Glutamatergic neuron (in vitro differentiated cells): Measurements from ENCODE around the gene EMC8. TPM values are rescaled to one million over a fixed set of nuclear protein-coding genes. Genes with fewer than 3 reads are reported as not detected.

ENCODE experiments used
- DNase-seq: peaks from one replicate; pipeline ENCODE4 v3.0.0; 2022
- H3K27ac Mint-ChIP-seq: one replicate; pipeline ENCODE4 v1.8.0; 2020; ENCODE audit warnings: mild to moderate bottlenecking, mixed read lengths, inconsistent platforms; ENCODE audit not compliant: unreplicated experiment
- H3K27me3 Mint-ChIP-seq: one replicate; pipeline ENCODE4 v1.8.0; 2020; ENCODE audit warnings: mild to moderate bottlenecking, moderate library complexity, mixed read lengths, inconsistent platforms; ENCODE audit not compliant: unreplicated experiment
- H3K36me3 Mint-ChIP-seq: one replicate; pipeline ENCODE4 v1.8.0; 2020; ENCODE audit warnings: mild to moderate bottlenecking, mixed read lengths, inconsistent platforms; ENCODE audit not compliant: unreplicated experiment
- H3K4me1 Mint-ChIP-seq: one replicate; pipeline ENCODE4 v1.8.0; 2020; ENCODE audit warnings: mild to moderate bottlenecking, low read depth, mixed read lengths, inconsistent platforms; ENCODE audit not compliant: unreplicated experiment
- H3K4me3 Mint-ChIP-seq: one replicate; pipeline ENCODE4 v1.8.0; 2020; ENCODE audit warnings: mild to moderate bottlenecking, mixed read lengths, inconsistent platforms; ENCODE audit not compliant: unreplicated experiment
- H3K9me3 Mint-ChIP-seq: one replicate; pipeline ENCODE4 v1.8.0; 2020; ENCODE audit warnings: mild to moderate bottlenecking, moderate library complexity, mixed read lengths, inconsistent platforms; ENCODE audit not compliant: unreplicated experiment
- total RNA-seq: library from RNA; stranded (reverse); fragmentation: NEBNext Ultra II Directional; extraction: Animal tissue kit (Norgen Biotek cat#: 25700); gene quantifications from one replicate; pipeline ENCODE4 v1.2.1, GENCODE V29; 2021; ENCODE audit not compliant: unreplicated experiment
- TF ChIP-seq, protein P1 (sequence below): fragments of 200-600 bp; sonication (generic); IDR thresholded peaks from one replicate; pipeline ENCODE4 v1.5.0; 2021; ENCODE audit not compliant: partially characterized antibody, unreplicated experiment

EMC8 gene
- total RNA-seq, 1 donor from 2014 or later = 34.2 TPM

DNA sequence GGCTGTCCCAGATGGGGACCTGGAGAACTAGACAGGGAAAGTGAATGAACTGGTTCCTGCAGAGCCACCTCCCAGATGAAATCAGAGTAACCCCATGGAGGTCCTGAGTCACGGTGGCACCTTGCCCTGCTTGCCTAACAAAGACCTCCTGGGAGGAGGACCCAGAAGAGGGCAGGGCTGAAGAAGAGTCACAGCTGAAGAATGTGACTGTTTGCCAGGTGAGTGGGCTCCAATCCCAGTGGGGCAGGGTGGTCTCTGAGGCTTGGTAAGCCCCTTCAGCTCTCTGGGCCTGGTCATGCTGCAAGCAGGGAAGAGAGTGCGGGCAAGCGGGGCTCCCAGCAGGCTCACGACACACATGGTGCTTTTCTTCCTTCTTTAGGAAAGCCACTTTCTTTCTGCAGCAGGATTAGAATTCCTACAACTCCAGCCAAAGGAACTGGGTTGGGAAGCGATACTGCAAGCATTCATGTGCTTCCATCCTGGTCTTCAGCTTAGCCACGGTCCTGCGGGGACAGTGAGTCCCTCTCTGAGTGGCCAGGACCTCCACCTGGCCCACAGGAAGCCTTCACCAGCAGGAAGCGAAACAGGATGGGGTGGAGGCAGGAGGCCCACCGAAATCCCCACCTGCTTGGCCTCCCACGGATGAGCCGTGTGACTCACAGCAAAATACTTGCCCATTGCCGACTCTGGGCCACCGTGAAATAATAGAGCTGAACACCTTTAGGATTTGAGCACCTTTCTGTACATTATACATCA is 52.7 kb downstream of the EMC8 start:
- Mint-ChIP-seq H3K9me3 (no peaks in the 10 kb centered on the region), H3K27ac (no peak overlapping the region), H3K4me3 (no peak overlapping the region), H3K36me3 (no peaks in the 10 kb centered on the region), H3K4me1 (peaks cover 2% of the 10 kb centered on the region), H3K27me3 (peaks cover 1% of the 10 kb centered on the region)
- TF ChIP-seq, protein P1, sequence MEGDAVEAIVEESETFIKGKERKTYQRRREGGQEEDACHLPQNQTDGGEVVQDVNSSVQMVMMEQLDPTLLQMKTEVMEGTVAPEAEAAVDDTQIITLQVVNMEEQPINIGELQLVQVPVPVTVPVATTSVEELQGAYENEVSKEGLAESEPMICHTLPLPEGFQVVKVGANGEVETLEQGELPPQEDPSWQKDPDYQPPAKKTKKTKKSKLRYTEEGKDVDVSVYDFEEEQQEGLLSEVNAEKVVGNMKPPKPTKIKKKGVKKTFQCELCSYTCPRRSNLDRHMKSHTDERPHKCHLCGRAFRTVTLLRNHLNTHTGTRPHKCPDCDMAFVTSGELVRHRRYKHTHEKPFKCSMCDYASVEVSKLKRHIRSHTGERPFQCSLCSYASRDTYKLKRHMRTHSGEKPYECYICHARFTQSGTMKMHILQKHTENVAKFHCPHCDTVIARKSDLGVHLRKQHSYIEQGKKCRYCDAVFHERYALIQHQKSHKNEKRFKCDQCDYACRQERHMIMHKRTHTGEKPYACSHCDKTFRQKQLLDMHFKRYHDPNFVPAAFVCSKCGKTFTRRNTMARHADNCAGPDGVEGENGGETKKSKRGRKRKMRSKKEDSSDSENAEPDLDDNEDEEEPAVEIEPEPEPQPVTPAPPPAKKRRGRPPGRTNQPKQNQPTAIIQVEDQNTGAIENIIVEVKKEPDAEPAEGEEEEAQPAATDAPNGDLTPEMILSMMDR = no peak
- no peak for DNase-seq

DNA sequence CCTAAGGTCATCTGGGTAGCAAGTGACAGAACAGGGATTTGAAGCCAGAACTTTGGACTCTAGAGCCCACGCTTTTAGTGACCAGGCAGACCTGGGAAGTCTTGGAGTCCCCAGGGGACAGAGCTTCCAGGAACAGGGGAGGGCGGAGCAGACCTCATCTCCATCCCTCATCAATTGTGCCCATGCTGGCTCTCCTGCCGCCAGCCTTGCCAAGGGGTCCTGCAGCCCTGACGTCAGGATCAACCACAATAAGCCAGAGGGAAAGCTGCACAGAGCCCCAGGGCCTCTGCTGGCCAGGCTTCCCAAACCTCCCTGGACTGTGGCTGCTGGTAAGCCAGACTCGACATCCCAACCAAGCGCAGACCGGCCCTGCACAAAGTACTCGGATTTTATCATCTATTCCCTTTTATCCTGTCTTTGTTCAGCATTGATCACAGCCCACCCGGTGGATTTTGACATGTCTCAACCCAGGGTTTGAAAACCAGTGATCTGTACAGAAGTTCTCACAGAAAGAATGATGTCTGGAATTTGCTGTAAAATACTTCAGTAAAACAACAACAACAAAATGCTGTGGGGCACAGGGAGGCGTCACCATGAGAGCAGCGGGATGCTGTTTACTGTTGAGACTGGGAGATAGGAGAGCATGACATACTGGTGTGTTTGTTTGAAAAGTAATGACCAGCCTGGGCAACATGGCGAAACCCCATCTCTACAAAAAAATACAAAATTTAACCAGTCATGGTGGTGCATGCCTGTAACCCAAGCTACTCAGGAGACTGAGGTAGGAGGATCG is 60.2 kb downstream of the EMC8 start:
- Mint-ChIP-seq H3K27me3 (peaks cover 2% of the 10 kb centered on the region), H3K27ac (no peak overlapping the region), H3K4me3 (no peak overlapping the region), H3K4me1 (peaks cover 3% of the 10 kb centered on the region), H3K9me3 (peaks cover 2% of the 10 kb centered on the region), H3K36me3 (no peaks in the 10 kb centered on the region)
- TF ChIP-seq, protein P1 = no peak
- no peak for DNase-seq

DNA sequence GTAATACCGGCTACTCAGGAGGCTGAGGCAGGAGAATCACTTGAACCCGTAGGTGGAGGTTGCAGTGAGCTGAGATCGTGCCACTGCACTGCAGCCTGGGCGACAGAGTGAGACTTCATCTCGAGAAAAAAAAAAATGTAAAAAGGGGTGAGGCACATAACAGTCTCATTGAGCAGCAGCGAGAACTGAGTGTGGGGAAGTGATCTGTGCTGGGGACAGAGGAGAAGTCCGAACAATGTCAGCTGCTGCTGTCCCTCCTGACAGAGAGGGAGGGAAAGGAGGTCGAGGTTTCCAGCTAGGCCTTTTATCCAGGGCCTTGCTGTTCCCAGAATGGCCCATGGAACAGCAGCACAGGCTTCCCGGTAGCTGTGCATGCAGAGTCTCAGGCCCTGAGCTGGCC is 62.4 kb downstream of the EMC8 start:
- H3K27me3 Mint-ChIP-seq = peaks cover 3% of the 10 kb centered on the region
- H3K36me3 Mint-ChIP-seq = no peaks in the 10 kb centered on the region
- peaks cover 3% of the 10 kb centered on the region for H3K9me3 Mint-ChIP-seq
- TF ChIP-seq, protein P1 = no peak
- DNase-seq = no peak
- no peak overlapping the region for H3K4me3 Mint-ChIP-seq
- peaks cover 3% of the 10 kb centered on the region for H3K4me1 Mint-ChIP-seq
- H3K27ac Mint-ChIP-seq = no peak overlapping the region

DNA sequence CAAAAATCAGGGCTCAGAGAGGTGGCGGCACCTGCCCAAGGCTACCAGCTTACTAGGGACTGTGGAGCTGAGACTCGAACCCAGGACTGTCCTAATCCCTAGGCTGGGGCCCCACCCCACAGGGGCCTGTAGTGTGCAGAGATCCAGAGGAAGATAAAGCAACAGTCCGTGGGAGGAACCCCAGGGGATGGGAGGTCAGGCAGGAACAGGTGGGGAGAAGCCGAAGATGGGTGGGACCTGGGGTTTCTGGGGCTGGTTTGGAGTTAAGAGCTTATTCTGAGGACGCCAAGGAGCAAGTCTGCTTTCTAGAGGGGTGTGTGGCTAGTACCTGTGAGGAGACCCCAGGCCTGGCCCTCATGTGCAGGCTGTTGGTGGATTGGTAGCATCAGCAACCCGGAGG is 63.4 kb downstream of the EMC8 start:
- Mint-ChIP-seq H3K9me3 (peaks cover 3% of the 10 kb centered on the region), H3K27me3 (peaks cover 3% of the 10 kb centered on the region), H3K27ac (no peak overlapping the region), H3K4me3 (no peak overlapping the region), H3K36me3 (no peaks in the 10 kb centered on the region), H3K4me1 (peaks cover 3% of the 10 kb centered on the region)
- no peak for DNase-seq
- TF ChIP-seq, protein P1 = no peak

DNA sequence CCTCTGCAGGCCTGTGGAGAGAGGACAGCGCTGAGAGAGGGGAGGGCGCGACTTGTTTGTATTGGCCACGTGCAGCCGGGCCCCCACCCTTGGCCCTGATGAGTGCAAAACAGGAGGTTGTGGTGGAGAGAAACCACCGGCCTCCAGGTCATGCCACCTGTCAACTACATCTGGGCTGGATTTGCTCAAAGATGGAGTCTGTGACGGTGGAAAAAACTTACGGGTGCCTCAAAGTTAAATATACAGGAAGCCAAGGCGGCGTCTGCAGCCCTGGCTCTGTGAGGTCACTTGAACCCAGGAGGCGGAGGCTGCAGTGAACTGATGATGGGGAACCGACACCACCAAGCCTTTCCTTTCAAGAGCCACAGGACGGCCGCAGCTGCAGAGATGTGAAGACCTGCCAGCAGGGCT is 64.1 kb downstream of the EMC8 start:
- Mint-ChIP-seq H3K27me3 (peaks cover 3% of the 10 kb centered on the region), H3K4me3 (no peak overlapping the region), H3K27ac (no peak overlapping the region), H3K4me1 (peaks cover 3% of the 10 kb centered on the region), H3K9me3 (peaks cover 3% of the 10 kb centered on the region), H3K36me3 (no peaks in the 10 kb centered on the region)
- TF ChIP-seq, protein P1 = no peak
- DNase-seq = no peak
